Breast epithelium (tissue), 4 donors: ENCODE data around the gene ARL8A. TPM values are rescaled to one million over a fixed set of nuclear protein-coding genes. Genes with fewer than 3 reads are reported as not detected.

ENCODE experiments used
- DNase-seq, 2 donors: peaks; one replicate each; pipeline ENCODE4 v3.0.0-alpha.2; 2019; ENCODE audit warnings: low spot score in 2 of 2
- H3K27ac ChIP-seq, 2 donors: fragments of 200-600 bp; sonication (generic) in 1 of 2; one replicate each; pipeline ENCODE4 v1.5.1; 2016 to 2019; ENCODE audit warnings: mild to moderate bottlenecking in 1 of 2
- H3K27me3 ChIP-seq, 2 donors: fragments of 200-600 bp; sonication (generic) in 1 of 2; one replicate each; pipeline versions ENCODE4 v1.5.1 to v1.6.0; 2017 to 2019; ENCODE audit warnings: control low read depth in 1 of 2, mild to moderate bottlenecking in 1 of 2
- H3K36me3 ChIP-seq: fragments of 200-600 bp; one replicate; pipeline ENCODE4 v1.5.1; 2019
- H3K4me1 ChIP-seq, 2 donors: fragments of 200-600 bp; sonication (generic); one replicate each; pipeline ENCODE4 v1.5.1; 2016 to 2019; ENCODE audit warnings: control low read depth in 1 of 2
- H3K4me3 ChIP-seq, 3 donors: fragments of 200-600 bp; sonication (generic); 1 replicate in 2 of 3; 2 replicates in 1 of 3; pipeline ENCODE4 v1.5.1; 2016 to 2019; ENCODE audit warnings: mild to moderate bottlenecking in 3 of 3, moderate library complexity in 2 of 3
- H3K9me3 ChIP-seq, 2 donors: fragments of 200-600 bp; sonication (generic) in 1 of 2; one replicate each; pipeline ENCODE4 v1.5.1; 2016 to 2019; ENCODE audit warnings: control low read depth in 1 of 2
- POLR2A ChIP-seq: fragments of 450-650 bp; IDR thresholded peaks from one replicate; pipeline ENCODE4 v1.6.1; 2016; ENCODE audit warnings: antibody characterized with exemption, mild to moderate bottlenecking, moderate library complexity
- POLR2AphosphoS5 ChIP-seq, 3 donors: sonication (generic); formaldehyde crosslinking; IDR thresholded peaks; one replicate each; pipeline ENCODE4 v1.6.1; 2017; ENCODE audit warnings: antibody characterized with exemption in 3 of 3
- intact Hi-C: fragments of 100-400 bp; cut with DNase I; formaldehyde crosslinking; loops from one replicate; pipeline ENCODE4 v1.15.1; 2023; ENCODE audit warnings: low total_unique reads
- total RNA-seq, 3 donors: library from RNA; depleted of rRNA; stranded (reverse); fragments of >200 nt; gene quantifications; one replicate each; pipeline ENCODE4 v1.1.0, GENCODE V29; 2016
- TF ChIP-seq, protein P1 (sequence below), 3 donors: fragments of 450-650 bp; IDR thresholded peaks; one replicate each; pipeline ENCODE4 v1.5.1; 2016 to 2017; ENCODE audit warnings: antibody characterized with exemption in 3 of 3, mild to moderate bottlenecking in 3 of 3, moderate library complexity in 3 of 3

Gene ARL8A
- total RNA-seq, 3 donors from 2014 or later: 29.9 to 41.1 (median 34.7) TPM

DNA sequence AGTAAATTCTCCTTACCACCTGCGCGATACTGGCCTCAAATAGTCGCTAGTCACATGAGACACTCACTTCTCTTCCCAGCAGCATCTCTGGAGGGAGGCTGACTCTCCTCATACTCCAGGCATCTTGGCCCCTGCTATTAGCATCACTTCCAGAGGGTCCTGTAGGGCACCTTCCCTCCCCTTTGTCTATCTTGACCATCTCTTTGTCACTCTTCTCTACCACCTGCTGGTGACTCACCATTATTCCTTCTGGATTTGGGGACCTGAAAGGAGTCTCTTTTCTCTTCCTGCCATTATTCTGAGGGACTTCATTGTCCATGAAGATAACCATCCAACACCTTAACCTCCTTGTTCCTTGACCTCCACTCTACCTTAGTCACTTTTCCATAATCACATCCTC, 53.5 kb downstream of the ARL8A start:
- H3K9me3 ChIP-seq: no peaks in the 10 kb centered on the region
- peaks cover 7 to 18% of the 10 kb centered on the region in 2 donors for H3K4me1 ChIP-seq
- intact Hi-C loops: no loop called here
- H3K27ac ChIP-seq: no peak overlapping the region
- no peak overlapping the region for H3K4me3 ChIP-seq
- no peak for DNase-seq
- no peaks in the 10 kb centered on the region for H3K36me3 ChIP-seq
- no peaks in the 10 kb centered on the region for H3K27me3 ChIP-seq
- TF ChIP-seq POLR2AphosphoS5 (IDR thresholded peaks at IDR 0.05) (no peak), POLR2A (no peak)
- TF ChIP-seq, protein P1, sequence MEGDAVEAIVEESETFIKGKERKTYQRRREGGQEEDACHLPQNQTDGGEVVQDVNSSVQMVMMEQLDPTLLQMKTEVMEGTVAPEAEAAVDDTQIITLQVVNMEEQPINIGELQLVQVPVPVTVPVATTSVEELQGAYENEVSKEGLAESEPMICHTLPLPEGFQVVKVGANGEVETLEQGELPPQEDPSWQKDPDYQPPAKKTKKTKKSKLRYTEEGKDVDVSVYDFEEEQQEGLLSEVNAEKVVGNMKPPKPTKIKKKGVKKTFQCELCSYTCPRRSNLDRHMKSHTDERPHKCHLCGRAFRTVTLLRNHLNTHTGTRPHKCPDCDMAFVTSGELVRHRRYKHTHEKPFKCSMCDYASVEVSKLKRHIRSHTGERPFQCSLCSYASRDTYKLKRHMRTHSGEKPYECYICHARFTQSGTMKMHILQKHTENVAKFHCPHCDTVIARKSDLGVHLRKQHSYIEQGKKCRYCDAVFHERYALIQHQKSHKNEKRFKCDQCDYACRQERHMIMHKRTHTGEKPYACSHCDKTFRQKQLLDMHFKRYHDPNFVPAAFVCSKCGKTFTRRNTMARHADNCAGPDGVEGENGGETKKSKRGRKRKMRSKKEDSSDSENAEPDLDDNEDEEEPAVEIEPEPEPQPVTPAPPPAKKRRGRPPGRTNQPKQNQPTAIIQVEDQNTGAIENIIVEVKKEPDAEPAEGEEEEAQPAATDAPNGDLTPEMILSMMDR (IDR thresholded peaks at IDR 0.05): no peak

DNA sequence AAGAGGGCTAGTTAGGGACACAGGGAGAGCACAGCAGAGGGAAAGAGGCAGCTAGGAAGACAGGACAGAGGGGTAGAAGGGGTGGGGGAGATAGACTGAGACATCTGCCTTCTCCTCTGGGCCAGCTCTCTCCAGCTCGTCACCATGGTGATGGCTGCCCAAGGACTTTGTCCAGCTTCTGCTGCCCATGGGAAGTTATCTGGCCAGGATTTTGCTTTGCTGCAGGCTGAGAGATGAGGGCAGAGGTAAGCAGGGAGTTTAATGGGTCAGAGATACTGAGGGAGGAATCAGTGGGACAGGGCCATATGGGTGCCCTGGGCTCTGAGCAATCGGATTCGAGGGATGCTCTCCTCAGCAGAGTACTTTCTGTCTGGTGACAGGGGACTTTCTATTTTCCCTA, 56.3 kb downstream of the ARL8A start:
- TF ChIP-seq POLR2A (no peak), POLR2AphosphoS5 (IDR thresholded peaks at IDR 0.05) (no peak)
- TF ChIP-seq, protein P1 (IDR thresholded peaks at IDR 0.05): no peak
- Histone ChIP-seq H3K27me3 (no peaks in the 10 kb centered on the region), H3K9me3 (no peaks in the 10 kb centered on the region), H3K4me3 (no peak overlapping the region), H3K36me3 (no peaks in the 10 kb centered on the region), H3K27ac (peak overlapping the region; percentile 76 to 95), H3K4me1 (peaks cover 11 to 26% of the 10 kb centered on the region in 2 donors)
- no peak for DNase-seq
- intact Hi-C loops: no loop called here

DNA sequence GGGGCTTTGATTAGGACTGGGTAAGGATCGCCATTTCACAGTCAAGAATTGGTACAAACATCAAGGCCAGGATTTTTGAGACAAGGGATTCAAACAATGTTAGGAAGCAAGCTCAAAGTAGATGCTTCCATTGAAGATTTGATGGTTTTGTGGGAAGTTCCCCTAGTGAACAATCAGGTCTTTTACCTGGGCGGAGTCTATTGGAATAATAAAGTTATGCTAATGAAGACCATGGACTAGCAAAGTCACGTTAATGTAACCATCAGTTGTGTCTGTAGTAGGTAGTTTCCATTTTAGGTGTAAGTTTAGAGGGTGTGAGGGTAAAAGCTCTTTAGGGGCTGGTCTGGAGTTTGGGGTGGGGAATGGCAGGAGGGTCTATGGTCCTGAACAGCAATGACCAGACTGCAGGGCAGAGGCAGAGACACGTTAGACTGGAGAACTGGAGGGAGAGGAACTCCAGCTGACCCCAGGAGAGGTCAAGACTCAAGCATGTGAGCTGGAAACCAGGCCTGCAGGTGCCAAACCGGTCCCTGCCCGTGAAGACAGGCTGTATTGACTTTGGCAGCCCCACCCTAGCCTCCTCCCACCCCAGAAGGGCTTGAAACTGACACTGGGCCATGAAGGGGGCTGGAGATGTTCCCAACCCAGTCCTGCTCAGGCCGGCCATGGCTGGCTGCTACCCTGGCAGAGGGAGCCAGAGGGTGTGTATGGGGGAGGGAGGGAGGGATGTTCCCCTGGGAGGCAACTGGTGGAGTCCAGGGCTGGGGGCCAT, 57.8 kb downstream of the ARL8A start:
- H3K27ac ChIP-seq: peak overlapping the region; percentile 93 to 95
- intact Hi-C loops: no loop called here
- no peaks in the 10 kb centered on the region for H3K36me3 ChIP-seq
- peak; percentile 25 to 61 (median 58) for TF ChIP-seq POLR2AphosphoS5 (IDR thresholded peaks at IDR 0.05)
- TF ChIP-seq, protein P1 (IDR thresholded peaks at IDR 0.05): no peak
- no peak overlapping the region for H3K4me3 ChIP-seq
- peaks cover 11 to 26% of the 10 kb centered on the region in 2 donors for H3K4me1 ChIP-seq
- no peaks in the 10 kb centered on the region for H3K27me3 ChIP-seq
- no peaks in the 10 kb centered on the region for H3K9me3 ChIP-seq
- DNase-seq: peak; percentile 87 to 89

DNA sequence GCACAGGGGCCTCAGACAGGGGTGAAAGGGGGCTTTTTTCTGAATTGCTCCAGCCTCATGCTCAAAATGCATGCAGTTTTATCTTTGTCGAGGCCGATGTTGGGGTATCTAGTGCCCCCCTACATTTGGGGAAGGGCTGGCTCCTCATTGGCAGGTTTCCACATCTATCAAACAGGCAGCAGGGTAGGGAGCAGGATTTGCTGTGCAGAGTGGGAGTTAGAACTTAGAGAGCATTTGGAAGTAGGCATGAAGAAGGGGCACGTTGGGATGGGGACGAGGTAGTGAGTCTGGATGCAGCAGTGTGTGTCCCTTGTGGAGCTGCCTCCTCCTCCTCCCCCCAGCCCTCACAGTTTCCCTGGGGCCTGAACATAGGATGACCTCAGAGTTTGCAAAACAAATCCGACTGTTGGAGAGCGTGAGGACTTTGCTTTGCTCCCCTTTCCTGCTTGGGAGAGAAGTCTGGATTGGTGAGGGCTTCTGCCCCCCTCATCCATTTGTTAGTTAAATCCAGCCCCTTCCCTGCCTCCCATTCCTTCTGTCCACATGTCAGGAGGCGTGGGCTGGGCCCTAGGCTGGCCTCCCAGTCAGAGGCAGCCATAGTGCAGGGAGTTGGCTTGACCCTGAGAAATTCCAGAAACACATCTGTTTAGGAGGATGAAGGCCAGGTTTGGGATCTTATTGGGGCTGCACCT, 58.7 kb downstream of the ARL8A start:
- Histone ChIP-seq H3K9me3 (no peaks in the 10 kb centered on the region), H3K27me3 (no peaks in the 10 kb centered on the region), H3K36me3 (no peaks in the 10 kb centered on the region), H3K4me1 (peaks cover 11 to 26% of the 10 kb centered on the region in 2 donors), H3K27ac (peak overlapping the region; percentile 93 to 95), H3K4me3 (no peak overlapping the region)
- intact Hi-C loops: no loop called here
- DNase-seq: peak; percentile 83 to 89
- TF ChIP-seq POLR2AphosphoS5 (IDR thresholded peaks at IDR 0.05) (peak in 2 of 3 donors; percentile 12 to 36), POLR2A (no peak)
- TF ChIP-seq, protein P1 (IDR thresholded peaks at IDR 0.05): no peak
